Measurements from ENCODE around the gene SDCBP2. TPM values are rescaled to one million over a fixed set of nuclear protein-coding genes. Genes with fewer than 3 reads are reported as not detected.

Gene SDCBP2
- total and polyA plus RNA-seq, 4 donors = 1.9 to 6.1 (median 4.7) TPM

GRCh38 chr20:1360094-1360846, 31.3 kb upstream of the SDCBP2 start:
- Histone ChIP-seq H3K9ac (ENCODE audit: low read depth in 1 of 2, low read length in 2 of 2) (no peak overlapping the region), H3K27ac (ENCODE audit: low read depth in 1 of 2, low read length in 2 of 2) (no peak overlapping the region), H3K4me3 (ENCODE audit: low read depth in 1 of 3, low read length in 3 of 3) (no peak overlapping the region), H3K9me3 (ENCODE audit: control insufficient read depth in 4 of 4, low read length in 3 of 4) (no peaks in the 10 kb centered on the region), H3K36me3 (ENCODE audit: control insufficient read depth in 4 of 4, insufficient read depth in 3 of 4, low read depth in 1 of 4, low read length in 3 of 4) (peaks cover under 1 to 21% (median 12%) of the 10 kb centered on the region in 4 donors), H3K4me1 (ENCODE audit: control insufficient read depth in 4 of 4, insufficient read depth in 4 of 4, low read length in 3 of 4) (no peaks in the 10 kb centered on the region), H3K27me3 (ENCODE audit: control insufficient read depth in 4 of 4, insufficient read depth in 4 of 4, low read length in 3 of 4) (no peaks in the 10 kb centered on the region)
- no peak for DNase-seq (ENCODE audit: low spot score)
- no peak for TF ChIP-seq RAD21 (IDR thresholded peaks at IDR 0.05)
- no peak for TF ChIP-seq HNF4G (IDR thresholded peaks at IDR 0.05)
- no peak for TF ChIP-seq RXRA (IDR thresholded peaks at IDR 0.05)
- no peak for TF ChIP-seq SP1 (IDR thresholded peaks at IDR 0.05)
- TF ChIP-seq YY1 (IDR thresholded peaks at IDR 0.05) = no peak
- no peak for TF ChIP-seq ATF3 (IDR thresholded peaks at IDR 0.05)
- TF ChIP-seq REST (IDR thresholded peaks at IDR 0.05) = no peak
- TF ChIP-seq, protein P1, sequence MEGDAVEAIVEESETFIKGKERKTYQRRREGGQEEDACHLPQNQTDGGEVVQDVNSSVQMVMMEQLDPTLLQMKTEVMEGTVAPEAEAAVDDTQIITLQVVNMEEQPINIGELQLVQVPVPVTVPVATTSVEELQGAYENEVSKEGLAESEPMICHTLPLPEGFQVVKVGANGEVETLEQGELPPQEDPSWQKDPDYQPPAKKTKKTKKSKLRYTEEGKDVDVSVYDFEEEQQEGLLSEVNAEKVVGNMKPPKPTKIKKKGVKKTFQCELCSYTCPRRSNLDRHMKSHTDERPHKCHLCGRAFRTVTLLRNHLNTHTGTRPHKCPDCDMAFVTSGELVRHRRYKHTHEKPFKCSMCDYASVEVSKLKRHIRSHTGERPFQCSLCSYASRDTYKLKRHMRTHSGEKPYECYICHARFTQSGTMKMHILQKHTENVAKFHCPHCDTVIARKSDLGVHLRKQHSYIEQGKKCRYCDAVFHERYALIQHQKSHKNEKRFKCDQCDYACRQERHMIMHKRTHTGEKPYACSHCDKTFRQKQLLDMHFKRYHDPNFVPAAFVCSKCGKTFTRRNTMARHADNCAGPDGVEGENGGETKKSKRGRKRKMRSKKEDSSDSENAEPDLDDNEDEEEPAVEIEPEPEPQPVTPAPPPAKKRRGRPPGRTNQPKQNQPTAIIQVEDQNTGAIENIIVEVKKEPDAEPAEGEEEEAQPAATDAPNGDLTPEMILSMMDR (IDR thresholded peaks at IDR 0.05; ENCODE audit: low read depth, low read length, missing input control) = no peak
- no peak for TF ChIP-seq NR2F2 (IDR thresholded peaks at IDR 0.05)
- no peak for TF ChIP-seq FOXA2 (IDR thresholded peaks at IDR 0.05)
- no peak for TF ChIP-seq FOXA1 (IDR thresholded peaks at IDR 0.05)
- TF ChIP-seq MAX (IDR thresholded peaks at IDR 0.05) = no peak
- TF ChIP-seq EGR1 (IDR thresholded peaks at IDR 0.05; ENCODE audit: low read depth in 2 of 2) = no peak
- no peak for TF ChIP-seq HNF4A (conservative IDR thresholded peaks at IDR 0.05)
- WGBS = 80% methylated on average over 7 of the region's 7 CpGs

- H3K9ac ChIP-seq (ENCODE audit: low read depth in 1 of 2, low read length in 2 of 2) = no peak overlapping the region
- H3K27ac ChIP-seq (ENCODE audit: low read depth in 1 of 2, low read length in 2 of 2) = no peak overlapping the region
- H3K9me3 ChIP-seq (ENCODE audit: control insufficient read depth in 4 of 4, low read length in 3 of 4) = peaks cover 0 to 4% (median under 1%) of the 10 kb centered on the region in 4 donors
- H3K36me3 ChIP-seq (ENCODE audit: control insufficient read depth in 4 of 4, insufficient read depth in 3 of 4, low read depth in 1 of 4, low read length in 3 of 4) = peaks cover 5 to 28% (median 21%) of the 10 kb centered on the region in 4 donors
- WGBS = 94% methylated on average over 9 of the region's 9 CpGs
- no peaks in the 10 kb centered on the region for H3K27me3 ChIP-seq (ENCODE audit: control insufficient read depth in 4 of 4, insufficient read depth in 4 of 4, low read length in 3 of 4)
- no peaks in the 10 kb centered on the region for H3K4me1 ChIP-seq (ENCODE audit: control insufficient read depth in 4 of 4, insufficient read depth in 4 of 4, low read length in 3 of 4)
- no peak overlapping the region for H3K4me3 ChIP-seq (ENCODE audit: low read depth in 1 of 3, low read length in 3 of 3)
- no peak for DNase-seq (ENCODE audit: low spot score)
- TF ChIP-seq HNF4G (IDR thresholded peaks at IDR 0.05) (no peak), JUND (IDR thresholded peaks at IDR 0.05) (no peak), FOXA1 (IDR thresholded peaks at IDR 0.05) (no peak), MAX (IDR thresholded peaks at IDR 0.05) (no peak), NR2F2 (IDR thresholded peaks at IDR 0.05) (no peak), REST (IDR thresholded peaks at IDR 0.05) (no peak), SP1 (IDR thresholded peaks at IDR 0.05) (no peak), GABPA (IDR thresholded peaks at IDR 0.05 in 1 of 2, conservative IDR thresholded peaks at IDR 0.05 in 1 of 2) (no peak), RAD21 (IDR thresholded peaks at IDR 0.05) (no peak), EGR1 (IDR thresholded peaks at IDR 0.05; ENCODE audit: low read depth in 2 of 2) (no peak), TAF1 (conservative IDR thresholded peaks at IDR 0.05) (no peak), FOXA2 (IDR thresholded peaks at IDR 0.05) (no peak), YY1 (IDR thresholded peaks at IDR 0.05) (no peak)
- TF ChIP-seq, protein P2, sequence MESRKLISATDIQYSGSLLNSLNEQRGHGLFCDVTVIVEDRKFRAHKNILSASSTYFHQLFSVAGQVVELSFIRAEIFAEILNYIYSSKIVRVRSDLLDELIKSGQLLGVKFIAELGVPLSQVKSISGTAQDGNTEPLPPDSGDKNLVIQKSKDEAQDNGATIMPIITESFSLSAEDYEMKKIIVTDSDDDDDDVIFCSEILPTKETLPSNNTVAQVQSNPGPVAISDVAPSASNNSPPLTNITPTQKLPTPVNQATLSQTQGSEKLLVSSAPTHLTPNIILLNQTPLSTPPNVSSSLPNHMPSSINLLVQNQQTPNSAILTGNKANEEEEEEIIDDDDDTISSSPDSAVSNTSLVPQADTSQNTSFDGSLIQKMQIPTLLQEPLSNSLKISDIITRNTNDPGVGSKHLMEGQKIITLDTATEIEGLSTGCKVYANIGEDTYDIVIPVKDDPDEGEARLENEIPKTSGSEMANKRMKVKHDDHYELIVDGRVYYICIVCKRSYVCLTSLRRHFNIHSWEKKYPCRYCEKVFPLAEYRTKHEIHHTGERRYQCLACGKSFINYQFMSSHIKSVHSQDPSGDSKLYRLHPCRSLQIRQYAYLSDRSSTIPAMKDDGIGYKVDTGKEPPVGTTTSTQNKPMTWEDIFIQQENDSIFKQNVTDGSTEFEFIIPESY (IDR thresholded peaks at IDR 0.05) = no peak
These were observed 29.2 kb upstream of the SDCBP2 start for GRCh38 chr20:1357921-1358671.
